ENCODE measurements around the gene TMEM231.

DNA sequence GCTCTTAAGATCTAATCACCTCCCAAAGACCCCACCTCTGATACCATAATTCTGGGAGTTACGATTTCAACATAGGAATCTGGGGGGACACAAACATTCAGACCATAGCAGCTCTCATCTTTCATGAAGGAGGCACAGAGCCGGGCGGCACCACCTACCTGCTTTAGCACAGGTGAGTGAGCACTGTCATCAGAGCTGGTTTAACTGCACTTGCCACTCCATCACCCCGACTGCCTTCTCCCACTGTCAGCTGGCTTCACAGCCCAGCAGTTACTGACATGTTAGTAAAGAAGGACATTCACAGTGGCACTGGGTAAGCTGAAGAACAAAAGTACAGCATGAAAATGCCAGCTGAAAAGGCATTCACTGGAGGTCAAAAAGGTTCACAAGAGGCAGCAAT, 32.7 kb upstream of the TMEM231 start:
- no peak for TF ChIP-seq SP1 (IDR thresholded peaks at IDR 0.05; ENCODE audit: low read depth)
- TF ChIP-seq, protein P1, sequence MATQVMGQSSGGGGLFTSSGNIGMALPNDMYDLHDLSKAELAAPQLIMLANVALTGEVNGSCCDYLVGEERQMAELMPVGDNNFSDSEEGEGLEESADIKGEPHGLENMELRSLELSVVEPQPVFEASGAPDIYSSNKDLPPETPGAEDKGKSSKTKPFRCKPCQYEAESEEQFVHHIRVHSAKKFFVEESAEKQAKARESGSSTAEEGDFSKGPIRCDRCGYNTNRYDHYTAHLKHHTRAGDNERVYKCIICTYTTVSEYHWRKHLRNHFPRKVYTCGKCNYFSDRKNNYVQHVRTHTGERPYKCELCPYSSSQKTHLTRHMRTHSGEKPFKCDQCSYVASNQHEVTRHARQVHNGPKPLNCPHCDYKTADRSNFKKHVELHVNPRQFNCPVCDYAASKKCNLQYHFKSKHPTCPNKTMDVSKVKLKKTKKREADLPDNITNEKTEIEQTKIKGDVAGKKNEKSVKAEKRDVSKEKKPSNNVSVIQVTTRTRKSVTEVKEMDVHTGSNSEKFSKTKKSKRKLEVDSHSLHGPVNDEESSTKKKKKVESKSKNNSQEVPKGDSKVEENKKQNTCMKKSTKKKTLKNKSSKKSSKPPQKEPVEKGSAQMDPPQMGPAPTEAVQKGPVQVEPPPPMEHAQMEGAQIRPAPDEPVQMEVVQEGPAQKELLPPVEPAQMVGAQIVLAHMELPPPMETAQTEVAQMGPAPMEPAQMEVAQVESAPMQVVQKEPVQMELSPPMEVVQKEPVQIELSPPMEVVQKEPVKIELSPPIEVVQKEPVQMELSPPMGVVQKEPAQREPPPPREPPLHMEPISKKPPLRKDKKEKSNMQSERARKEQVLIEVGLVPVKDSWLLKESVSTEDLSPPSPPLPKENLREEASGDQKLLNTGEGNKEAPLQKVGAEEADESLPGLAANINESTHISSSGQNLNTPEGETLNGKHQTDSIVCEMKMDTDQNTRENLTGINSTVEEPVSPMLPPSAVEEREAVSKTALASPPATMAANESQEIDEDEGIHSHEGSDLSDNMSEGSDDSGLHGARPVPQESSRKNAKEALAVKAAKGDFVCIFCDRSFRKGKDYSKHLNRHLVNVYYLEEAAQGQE (IDR thresholded peaks at IDR 0.05; ENCODE audit: low read depth) = no peak
